DND-41 (cell line): Measurements from ENCODE around the gene CAB39L.

ENCODE experiments used
- EZH2 ChIP-seq: IDR thresholded peaks from 3 replicates; pipeline ENCODE4 v1.6.1; 2012; ENCODE audit warnings: borderline replicate concordance, low read depth, mild to moderate bottlenecking, moderate library complexity, low read length, inconsistent platforms; ENCODE audit not compliant: severe bottlenecking
- TF ChIP-seq, protein P1 (sequence below): IDR thresholded peaks from 2 replicates; pipeline ENCODE4 v1.5.1; 2012; ENCODE audit warnings: borderline replicate concordance, low read length, moderate library complexity, mild to moderate bottlenecking; ENCODE audit not compliant: poor library complexity, severe bottlenecking; ENCODE audit errors: extremely low read depth

- TF ChIP-seq, protein P1, sequence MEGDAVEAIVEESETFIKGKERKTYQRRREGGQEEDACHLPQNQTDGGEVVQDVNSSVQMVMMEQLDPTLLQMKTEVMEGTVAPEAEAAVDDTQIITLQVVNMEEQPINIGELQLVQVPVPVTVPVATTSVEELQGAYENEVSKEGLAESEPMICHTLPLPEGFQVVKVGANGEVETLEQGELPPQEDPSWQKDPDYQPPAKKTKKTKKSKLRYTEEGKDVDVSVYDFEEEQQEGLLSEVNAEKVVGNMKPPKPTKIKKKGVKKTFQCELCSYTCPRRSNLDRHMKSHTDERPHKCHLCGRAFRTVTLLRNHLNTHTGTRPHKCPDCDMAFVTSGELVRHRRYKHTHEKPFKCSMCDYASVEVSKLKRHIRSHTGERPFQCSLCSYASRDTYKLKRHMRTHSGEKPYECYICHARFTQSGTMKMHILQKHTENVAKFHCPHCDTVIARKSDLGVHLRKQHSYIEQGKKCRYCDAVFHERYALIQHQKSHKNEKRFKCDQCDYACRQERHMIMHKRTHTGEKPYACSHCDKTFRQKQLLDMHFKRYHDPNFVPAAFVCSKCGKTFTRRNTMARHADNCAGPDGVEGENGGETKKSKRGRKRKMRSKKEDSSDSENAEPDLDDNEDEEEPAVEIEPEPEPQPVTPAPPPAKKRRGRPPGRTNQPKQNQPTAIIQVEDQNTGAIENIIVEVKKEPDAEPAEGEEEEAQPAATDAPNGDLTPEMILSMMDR, result peak; percentile 39
- no peak for TF ChIP-seq EZH2
Measured at GRCh38 chr13:49421391-49421790, 22.5 kb downstream of the CAB39L start.
